ENCODE measurements around the gene TMEM95. TPM values are rescaled to one million over a fixed set of nuclear protein-coding genes. Genes with fewer than 3 reads are reported as not detected.

TMEM95 gene
- total RNA-seq, 2 donors from 2014 or later: not detected

GRCh38 chr17:7318121-7318860, 36.7 kb upstream of the TMEM95 start:
- Mint-ChIP-seq H3K4me1 (peaks cover 7% of the 10 kb centered on the region), H3K9me3 (no peaks in the 10 kb centered on the region), H3K4me3 (no peak overlapping the region), H3K27me3 (ENCODE audit: insufficient read depth) (no peaks in the 10 kb centered on the region), H3K36me3 (ENCODE audit: low read depth) (peaks cover 58% of the 10 kb centered on the region), H3K27ac (no peak overlapping the region)
- Histone ChIP-seq H3K4me3 (ENCODE audit: low read length) (no peak overlapping the region), H3K27ac (ENCODE audit: low read depth, low read length) (no peak overlapping the region), H3K27me3 (ENCODE audit: control insufficient read depth, insufficient read depth, low read length, poor library complexity, severe bottlenecking) (no peaks in the 10 kb centered on the region), H3K4me1 (ENCODE audit: control insufficient read depth, insufficient read depth, low read length) (peaks cover 5% of the 10 kb centered on the region), H3K36me3 (ENCODE audit: control insufficient read depth, insufficient read depth, low read length) (peaks cover 57% of the 10 kb centered on the region), H3K9ac (ENCODE audit: extremely low read depth, low read length, poor library complexity, severe bottlenecking) (no peak overlapping the region), H3K9me3 (ENCODE audit: control insufficient read depth, low read length) (no peaks in the 10 kb centered on the region)
- no peak for TF ChIP-seq CTCF (conservative IDR thresholded peaks at IDR 0.05)
- no peak for DNase-seq
- WGBS, 2 experiments (ENCODE audit: insufficient coverage in 1 of 2, insufficient read length in 1 of 2): 93 to 100% methylated on average over 4 to 13 of the region's 13 CpGs

- H3K9me3 ChIP-seq (ENCODE audit: control insufficient read depth, low read length): no peaks in the 10 kb centered on the region
- DNase-seq: no peak
- H3K4me3 Mint-ChIP-seq: no peak overlapping the region
- H3K9me3 Mint-ChIP-seq: no peaks in the 10 kb centered on the region
- H3K9ac ChIP-seq (ENCODE audit: extremely low read depth, low read length, poor library complexity, severe bottlenecking): no peak overlapping the region
- no peak overlapping the region for H3K27ac ChIP-seq (ENCODE audit: low read depth, low read length)
- H3K27me3 ChIP-seq (ENCODE audit: control insufficient read depth, insufficient read depth, low read length, poor library complexity, severe bottlenecking): no peaks in the 10 kb centered on the region
- peaks cover 62% of the 10 kb centered on the region for H3K36me3 Mint-ChIP-seq (ENCODE audit: low read depth)
- no peak for TF ChIP-seq CTCF (conservative IDR thresholded peaks at IDR 0.05)
- no peak overlapping the region for H3K4me3 ChIP-seq (ENCODE audit: low read length)
- H3K36me3 ChIP-seq (ENCODE audit: control insufficient read depth, insufficient read depth, low read length): peaks cover 68% of the 10 kb centered on the region
- H3K4me1 ChIP-seq (ENCODE audit: control insufficient read depth, insufficient read depth, low read length): no peaks in the 10 kb centered on the region
- H3K27ac Mint-ChIP-seq: no peak overlapping the region
- H3K27me3 Mint-ChIP-seq (ENCODE audit: insufficient read depth): no peaks in the 10 kb centered on the region
- H3K4me1 Mint-ChIP-seq: no peaks in the 10 kb centered on the region
- 92 to 100% methylated on average over 5 to 15 of the region's 15 CpGs for WGBS, 2 experiments (ENCODE audit: insufficient coverage in 1 of 2, insufficient read length in 1 of 2)
Observed at GRCh38 chr17:7321466-7321865, 33.5 kb upstream of the TMEM95 start.

GRCh38 chr17:7322520-7323194, 32.3 kb upstream of the TMEM95 start:
- Histone ChIP-seq H3K36me3 (ENCODE audit: control insufficient read depth, insufficient read depth, low read length) (peaks cover 60% of the 10 kb centered on the region), H3K9ac (ENCODE audit: extremely low read depth, low read length, poor library complexity, severe bottlenecking) (no peak overlapping the region), H3K9me3 (ENCODE audit: control insufficient read depth, low read length) (no peaks in the 10 kb centered on the region), H3K4me3 (ENCODE audit: low read length) (no peak overlapping the region), H3K4me1 (ENCODE audit: control insufficient read depth, insufficient read depth, low read length) (no peaks in the 10 kb centered on the region), H3K27ac (ENCODE audit: low read depth, low read length) (no peak overlapping the region), H3K27me3 (ENCODE audit: control insufficient read depth, insufficient read depth, low read length, poor library complexity, severe bottlenecking) (no peaks in the 10 kb centered on the region)
- Mint-ChIP-seq H3K9me3 (no peaks in the 10 kb centered on the region), H3K27ac (no peak overlapping the region), H3K4me1 (no peaks in the 10 kb centered on the region), H3K27me3 (ENCODE audit: insufficient read depth) (no peaks in the 10 kb centered on the region), H3K4me3 (no peak overlapping the region), H3K36me3 (ENCODE audit: low read depth) (peaks cover 58% of the 10 kb centered on the region)
- WGBS, 2 experiments (ENCODE audit: insufficient coverage in 1 of 2, insufficient read length in 1 of 2): 93 to 95% methylated on average over 18 to 22 of the region's 22 CpGs
- no peak for DNase-seq
- TF ChIP-seq CTCF (conservative IDR thresholded peaks at IDR 0.05): no peak
